Stimulated activated CD4-positive, alpha-beta T cell treated with anti-CD3 and anti-CD28 coated beads, Interleukin-1b, Interleukin-23, amount 100 ng/mL, for 4 hours (primary cell): ENCODE data around the gene ZNF264.
"Not testable (repeated sequence)": the region's sequence is repeated elsewhere in the genome, so short reads cannot be mapped to it uniquely, and the experiment has no call there.

ENCODE experiments used
- DNase-seq, 2 donors: peaks; one replicate each; pipeline ENCODE4 v3.0.0-alpha.2; 2020; ENCODE audit warnings: low read depth in 2 of 2

ZNF264 gene

GRCh38 chr19:57245066-57245465 lies 53.8 kb downstream of the ZNF264 start:
- DNase-seq, result no peak

- no peak for DNase-seq
Observed at GRCh38 chr19:57245959-57246358, 54.7 kb downstream of the ZNF264 start.

GRCh38 chr19:57248646-57249045 lies 57.3 kb downstream of the ZNF264 start:
- no peak for DNase-seq

GRCh38 chr19:57249329-57249728 lies 58.0 kb downstream of the ZNF264 start:
- DNase-seq, result no peak

GRCh38 chr19:57253767-57254166 lies 62.5 kb downstream of the ZNF264 start:
- not testable (repeated sequence) for DNase-seq

GRCh38 chr19:57262044-57262443 lies 70.7 kb downstream of the ZNF264 start:
- DNase-seq, result no peak

- DNase-seq, result no peak
Observed at GRCh38 chr19:57263244-57263741, 72.0 kb downstream of the ZNF264 start.

- no peak for DNase-seq
Observed at GRCh38 chr19:57267291-57267690, 76.0 kb downstream of the ZNF264 start.

GRCh38 chr19:57269515-57270250 lies 78.4 kb downstream of the ZNF264 start:
- no peak for DNase-seq

- no peak for DNase-seq
Observed at GRCh38 chr19:57271280-57271679, 80.0 kb downstream of the ZNF264 start.
